Measurements from ENCODE around the gene CARM1.
"Not testable (repeated sequence)": the region's sequence is repeated elsewhere in the genome, so short reads cannot be mapped to it uniquely, and the experiment has no call there.

- TF ChIP-seq, protein P1, sequence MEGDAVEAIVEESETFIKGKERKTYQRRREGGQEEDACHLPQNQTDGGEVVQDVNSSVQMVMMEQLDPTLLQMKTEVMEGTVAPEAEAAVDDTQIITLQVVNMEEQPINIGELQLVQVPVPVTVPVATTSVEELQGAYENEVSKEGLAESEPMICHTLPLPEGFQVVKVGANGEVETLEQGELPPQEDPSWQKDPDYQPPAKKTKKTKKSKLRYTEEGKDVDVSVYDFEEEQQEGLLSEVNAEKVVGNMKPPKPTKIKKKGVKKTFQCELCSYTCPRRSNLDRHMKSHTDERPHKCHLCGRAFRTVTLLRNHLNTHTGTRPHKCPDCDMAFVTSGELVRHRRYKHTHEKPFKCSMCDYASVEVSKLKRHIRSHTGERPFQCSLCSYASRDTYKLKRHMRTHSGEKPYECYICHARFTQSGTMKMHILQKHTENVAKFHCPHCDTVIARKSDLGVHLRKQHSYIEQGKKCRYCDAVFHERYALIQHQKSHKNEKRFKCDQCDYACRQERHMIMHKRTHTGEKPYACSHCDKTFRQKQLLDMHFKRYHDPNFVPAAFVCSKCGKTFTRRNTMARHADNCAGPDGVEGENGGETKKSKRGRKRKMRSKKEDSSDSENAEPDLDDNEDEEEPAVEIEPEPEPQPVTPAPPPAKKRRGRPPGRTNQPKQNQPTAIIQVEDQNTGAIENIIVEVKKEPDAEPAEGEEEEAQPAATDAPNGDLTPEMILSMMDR (IDR thresholded peaks at IDR 0.05), result not testable (repeated sequence)
- TF ChIP-seq POLR2AphosphoS5, POLR2A (IDR thresholded peaks at IDR 0.05): not testable (repeated sequence)
Observed at GRCh38 chr19:10856899-10857298, 14.5 kb upstream of the CARM1 start.

All from gastroesophageal sphincter (tissue), 3 donors.